Neural progenitor cell (in vitro differentiated cells): ENCODE measurements around the gene GRIK1.

Source experiments
- CTCF ChIP-seq: fragments of 200-600 bp; sonication (generic); IDR thresholded peaks from 2 replicates; pipeline ENCODE4 v1.5.1; 2017; ENCODE audit warnings: antibody characterized with exemption, mild to moderate bottlenecking
- EZH2 ChIP-seq: fragments of 200-600 bp; sonication (generic); IDR thresholded peaks from 2 replicates; pipeline ENCODE4 v1.6.1; 2017; ENCODE audit warnings: antibody characterized with exemption, mild to moderate bottlenecking, moderate library complexity

- TF ChIP-seq CTCF (no peak), EZH2 (no peak)
Observed at GRCh38 chr21:29654203-29654602, 285.6 kb downstream of the GRIK1 start.
